HG03565 (cell line): Measurements from ENCODE around the gene SUV39H2.
"Not testable (repeated sequence)": the region's sequence is repeated elsewhere in the genome, so short reads cannot be mapped to it uniquely, and the experiment has no call there.

Source experiments
- ATAC-seq: cut with Tn5 transposase; IDR thresholded peaks from one replicate; pipeline ENCODE4 v1.9.1; 2021; ENCODE audit warnings: mild to moderate bottlenecking, moderate library complexity; ENCODE audit not compliant: unreplicated experiment

Gene SUV39H2, protein sequence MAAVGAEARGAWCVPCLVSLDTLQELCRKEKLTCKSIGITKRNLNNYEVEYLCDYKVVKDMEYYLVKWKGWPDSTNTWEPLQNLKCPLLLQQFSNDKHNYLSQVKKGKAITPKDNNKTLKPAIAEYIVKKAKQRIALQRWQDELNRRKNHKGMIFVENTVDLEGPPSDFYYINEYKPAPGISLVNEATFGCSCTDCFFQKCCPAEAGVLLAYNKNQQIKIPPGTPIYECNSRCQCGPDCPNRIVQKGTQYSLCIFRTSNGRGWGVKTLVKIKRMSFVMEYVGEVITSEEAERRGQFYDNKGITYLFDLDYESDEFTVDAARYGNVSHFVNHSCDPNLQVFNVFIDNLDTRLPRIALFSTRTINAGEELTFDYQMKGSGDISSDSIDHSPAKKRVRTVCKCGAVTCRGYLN

GRCh38 chr10:14878266-14879123 lies at the start of gene SUV39H2:
Gene SUV39H2 (plus strand): TSS chr10:14878866. CDS start chr10:14878889, 23 bp downstream.
- peak; percentile 88 for ATAC-seq

DNA sequence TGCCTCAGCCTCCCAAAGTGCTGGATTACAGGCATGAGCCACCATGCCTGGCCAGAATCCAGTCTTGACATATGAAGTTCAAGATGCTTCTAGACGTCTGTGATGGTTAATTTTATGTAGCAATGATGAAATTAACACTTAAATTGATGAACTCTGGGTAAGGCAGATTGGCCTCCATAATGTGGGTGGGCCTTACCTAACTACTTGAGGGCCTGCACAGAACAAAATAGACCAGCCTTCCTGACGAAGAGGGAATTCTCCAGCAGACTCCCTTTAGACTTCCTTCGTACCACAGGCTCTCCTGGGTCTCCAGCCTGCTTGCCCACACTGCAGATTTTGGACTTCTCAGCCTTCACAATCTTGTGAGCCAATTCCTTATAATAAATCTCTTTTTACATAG lies 45.6 kb upstream of the SUV39H2 start:
- ATAC-seq: no peak

DNA sequence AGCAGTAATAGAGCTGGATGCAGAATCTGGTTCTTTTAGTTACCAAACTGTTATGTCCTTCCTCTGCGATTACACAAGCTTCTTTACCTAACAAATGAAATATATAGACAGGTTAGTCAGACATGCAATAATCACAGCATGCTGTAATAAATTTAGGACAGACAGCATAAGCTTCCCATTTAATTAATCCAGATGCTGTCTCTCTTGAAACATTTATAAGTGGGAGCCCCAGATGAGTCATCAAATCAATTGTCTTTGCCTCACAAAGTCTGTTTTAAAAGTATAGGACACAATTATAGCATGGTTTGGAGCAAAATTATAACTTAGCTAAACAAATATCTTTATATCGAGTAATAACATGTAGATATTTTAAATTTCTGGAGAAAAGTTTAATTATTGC lies 42.5 kb upstream of the SUV39H2 start:
- ATAC-seq: no peak

DNA sequence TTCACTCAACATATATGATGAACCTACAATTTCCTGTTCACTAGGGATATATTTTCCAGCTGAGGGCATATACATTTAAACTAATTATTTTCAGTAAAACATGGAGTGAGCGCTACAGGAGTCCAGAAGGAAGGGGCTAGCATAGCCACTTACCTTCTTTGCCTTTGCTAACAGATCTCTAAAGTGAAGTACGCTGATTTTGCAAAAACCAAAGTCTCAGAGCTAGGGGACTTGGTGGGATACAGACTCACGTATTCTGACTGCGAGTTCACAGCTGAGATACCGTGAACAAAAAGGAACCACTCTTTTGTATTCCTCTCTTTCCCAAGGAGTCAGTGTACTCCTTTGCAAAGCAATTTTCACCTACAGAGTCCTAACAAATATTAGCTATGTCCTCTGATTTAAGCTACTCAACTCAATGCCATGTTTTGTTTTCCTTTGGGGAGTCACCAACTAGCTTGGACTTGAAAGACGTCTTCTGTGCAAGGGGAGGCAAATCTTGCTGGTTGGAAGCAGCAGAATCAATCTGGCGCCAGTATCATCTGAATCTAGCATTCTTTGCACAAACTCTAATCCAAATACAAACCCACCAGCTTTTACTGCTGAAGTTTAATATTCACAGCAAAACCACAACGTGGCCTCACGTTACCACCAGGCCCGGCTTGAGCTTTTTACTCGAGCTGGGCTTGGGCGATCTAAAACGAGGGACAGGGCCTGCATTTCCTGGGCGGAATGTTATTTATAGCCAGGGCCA lies 41.5 kb upstream of the SUV39H2 start:
- ATAC-seq: no peak

DNA sequence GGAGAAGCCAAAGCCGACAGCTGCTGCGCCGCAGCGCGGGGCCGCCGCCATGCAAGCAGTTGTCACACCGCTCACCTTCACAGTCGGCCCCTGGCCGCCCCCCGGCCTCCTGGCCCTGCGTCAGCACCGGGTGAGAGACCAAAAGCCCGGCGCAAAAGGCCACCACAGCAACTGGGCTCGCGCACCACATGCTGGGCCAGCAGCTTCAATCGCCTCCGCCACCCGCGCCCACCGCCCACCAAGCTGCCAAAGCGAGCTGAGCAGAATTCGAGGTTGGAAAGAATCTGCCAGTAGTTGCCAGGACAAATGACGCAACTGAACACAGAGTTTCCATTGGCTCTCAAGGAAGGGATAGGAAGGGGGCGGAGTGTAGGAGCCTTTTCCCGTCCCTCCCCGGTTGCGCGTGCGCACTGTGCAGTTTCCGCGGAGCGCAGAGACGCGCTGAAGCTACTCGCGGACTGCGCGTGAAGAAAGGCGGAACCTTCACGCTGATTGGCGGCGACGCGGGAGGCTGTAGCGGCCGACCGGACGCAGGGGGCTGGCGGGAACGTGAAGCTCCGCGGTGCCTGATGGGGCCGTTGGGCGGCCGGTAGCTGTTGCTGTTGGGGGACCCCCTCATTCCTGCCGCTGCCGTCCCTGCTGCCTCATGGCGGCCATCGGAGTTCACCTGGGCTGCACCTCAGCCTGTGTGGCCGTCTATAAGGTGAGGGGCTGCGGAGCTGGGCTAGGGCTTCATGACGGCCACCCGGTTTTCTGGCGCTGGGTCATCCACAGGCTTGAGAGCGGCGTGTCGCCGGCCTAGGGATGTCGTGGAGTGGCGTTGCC lies 40.7 kb upstream of the SUV39H2 start, which contains the start of the genes CDNF, HSPA14 and MSANTD7:
CDNF (minus strand) TSS at position 281 of the 825 bp plus-strand sequence; CDS start at position 190, 91 bp downstream.
HSPA14 (plus strand) TSS at position 550 of the 825 bp plus-strand sequence; CDS start at position 647, 97 bp downstream.
MSANTD7 (plus strand) TSS at position 550 of the 825 bp plus-strand sequence. CDS start 3,979 bp downstream, outside the sequence.
- peak; percentile 92 for ATAC-seq

- no peak for ATAC-seq
Observed at GRCh38 chr10:14838582-14839304, 39.9 kb upstream of the SUV39H2 start.

DNA sequence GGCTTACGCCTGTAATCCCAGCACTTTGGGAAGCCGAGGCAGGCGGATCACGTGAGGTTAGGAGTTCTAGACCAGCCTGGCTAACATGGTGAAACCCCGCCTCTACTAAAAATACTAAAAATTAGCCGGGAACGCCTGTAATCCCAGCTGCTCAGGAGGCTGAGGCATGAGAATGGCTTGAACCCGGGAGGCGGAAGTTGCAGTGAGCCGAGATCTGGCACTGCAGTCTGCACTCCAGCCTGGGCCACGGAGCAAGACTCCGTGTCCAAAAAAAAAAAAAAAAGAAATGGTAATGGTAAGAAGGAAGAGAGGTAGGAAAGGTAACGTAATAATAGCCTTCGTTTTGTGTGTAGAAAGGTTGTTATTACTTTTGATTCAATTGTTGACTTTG lies 39.4 kb upstream of the SUV39H2 start:
- ATAC-seq: no peak

DNA sequence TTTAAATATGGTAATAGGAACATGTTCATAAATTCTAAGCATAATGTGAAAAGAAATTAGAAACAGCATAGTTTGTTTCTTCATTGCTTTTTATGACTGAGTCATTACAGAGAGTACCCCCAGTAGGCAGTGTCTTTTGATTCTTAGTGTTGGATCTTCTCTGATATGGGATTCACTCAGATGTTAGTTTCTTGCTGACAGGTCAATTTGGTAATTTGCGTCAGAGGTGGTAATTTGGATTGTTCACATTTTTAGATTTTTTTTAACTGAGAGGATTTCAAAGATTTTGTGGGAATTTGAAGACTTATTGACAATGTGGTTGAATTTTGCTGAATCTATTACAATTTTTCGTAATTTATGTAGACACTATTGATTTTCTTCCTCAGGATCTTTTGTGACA lies 38.5 kb upstream of the SUV39H2 start:
- no peak for ATAC-seq

- ATAC-seq: no peak
Observed at GRCh38 chr10:14843327-14843988, 35.2 kb upstream of the SUV39H2 start.

DNA sequence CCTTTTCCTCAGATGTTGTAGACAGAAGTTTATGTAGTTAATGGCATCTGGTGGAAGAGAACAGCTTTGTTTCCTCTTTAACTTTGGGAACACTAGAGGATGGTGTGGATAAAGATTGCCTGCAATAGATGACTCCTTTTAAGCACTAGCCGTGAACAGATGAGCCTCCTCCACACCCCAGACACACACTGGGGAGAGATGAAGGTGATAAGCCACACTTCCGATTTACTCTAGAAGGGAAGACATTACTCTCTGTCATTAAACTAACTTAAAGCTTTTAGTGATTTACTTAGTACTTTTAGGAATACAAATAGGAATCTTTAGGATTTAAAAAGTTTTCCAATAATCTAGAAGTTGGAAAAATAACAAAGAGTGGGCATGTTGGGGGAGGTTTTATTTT lies 33.7 kb upstream of the SUV39H2 start:
- no peak for ATAC-seq

GRCh38 chr10:14852236-14852635 lies 26.4 kb upstream of the SUV39H2 start:
- no peak for ATAC-seq

GRCh38 chr10:14855453-14855852 lies 23.2 kb upstream of the SUV39H2 start:
- ATAC-seq: no peak

DNA sequence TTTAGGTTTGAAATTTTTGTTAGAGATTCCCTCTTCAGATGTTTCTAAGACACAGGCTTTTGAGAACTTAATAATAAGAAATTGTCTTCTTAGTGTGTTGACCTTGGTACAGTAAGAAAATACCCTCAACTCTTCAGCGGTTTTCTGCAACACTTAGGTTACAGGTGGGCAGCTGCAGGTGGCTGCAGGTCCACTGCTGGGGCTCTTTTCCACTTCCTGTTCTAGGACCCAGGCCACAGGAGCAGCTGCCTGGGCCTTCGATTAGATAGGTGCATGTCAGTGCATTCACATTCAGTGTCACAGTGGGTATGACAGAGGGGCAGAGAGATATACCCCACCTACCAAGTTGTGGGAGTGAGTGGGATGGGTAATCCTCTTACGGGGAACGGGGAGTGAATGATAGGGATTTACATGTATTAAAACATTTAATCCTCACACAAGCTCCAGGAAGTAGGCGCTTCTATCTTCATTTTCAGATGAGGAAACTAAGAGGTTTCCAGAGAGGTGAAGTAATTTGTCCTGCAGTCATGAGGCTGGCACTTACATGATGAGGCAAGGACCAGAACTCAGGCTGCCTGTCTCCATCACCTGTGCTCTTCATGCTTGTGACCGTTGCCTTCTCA lies 20.2 kb upstream of the SUV39H2 start:
- ATAC-seq: no peak

DNA sequence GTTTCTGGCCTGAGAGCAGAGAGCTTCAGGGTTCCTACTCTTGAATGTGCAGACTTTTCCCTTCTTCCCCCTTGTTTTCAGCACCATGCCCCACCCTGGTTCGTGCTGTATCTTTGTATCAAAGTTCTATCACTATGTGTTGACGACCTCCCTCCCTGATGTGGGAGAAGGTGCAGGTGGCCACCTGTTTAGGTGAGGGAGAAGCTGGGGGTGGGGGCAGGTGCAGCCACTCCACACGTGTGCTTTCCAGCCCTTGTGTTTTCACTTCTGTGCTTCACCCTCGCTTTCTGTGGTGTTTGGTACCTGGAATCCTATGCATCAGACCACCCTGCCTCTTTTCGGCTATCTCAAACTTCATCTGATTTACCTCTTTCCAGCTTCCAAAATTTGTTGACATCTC lies 19.6 kb upstream of the SUV39H2 start:
- ATAC-seq: no peak

DNA sequence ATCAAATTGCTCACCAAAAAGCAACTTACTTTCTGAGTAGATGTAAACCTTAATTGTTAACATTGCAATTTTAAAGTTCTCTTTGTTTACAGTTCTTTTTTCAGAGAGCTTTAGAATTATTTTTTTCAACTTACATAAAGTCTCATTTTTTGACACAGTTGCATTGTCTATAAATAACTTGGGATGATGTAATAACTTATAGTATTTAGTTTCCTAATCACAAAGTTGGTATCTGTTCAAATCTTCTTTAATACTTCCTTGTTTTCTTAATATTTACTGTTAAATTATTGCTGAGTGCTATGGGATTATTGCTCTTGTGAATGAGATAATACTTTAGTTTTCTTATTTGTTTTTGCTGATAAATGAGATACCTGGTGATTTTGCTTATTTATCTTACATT lies 18.9 kb upstream of the SUV39H2 start:
- ATAC-seq: no peak

DNA sequence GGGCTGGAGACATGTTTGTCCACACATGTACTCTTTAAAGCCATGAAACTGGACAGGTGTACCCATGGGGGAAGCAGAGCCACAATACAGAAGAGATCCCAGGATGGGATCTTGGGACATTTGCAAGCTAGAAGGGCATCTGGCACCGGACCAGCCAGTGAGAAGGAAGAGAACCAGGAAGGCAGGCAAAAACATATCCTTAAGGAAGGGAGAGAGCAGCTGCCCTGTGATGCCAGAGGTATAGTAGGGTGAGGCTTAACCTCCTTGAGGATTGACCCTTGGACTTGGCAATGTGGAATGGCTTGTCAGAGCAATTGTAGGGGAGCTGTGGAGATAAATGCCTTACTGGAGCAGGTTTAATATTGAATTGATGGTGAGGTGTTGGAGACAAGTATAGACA lies 17.9 kb upstream of the SUV39H2 start:
- ATAC-seq: no peak

DNA sequence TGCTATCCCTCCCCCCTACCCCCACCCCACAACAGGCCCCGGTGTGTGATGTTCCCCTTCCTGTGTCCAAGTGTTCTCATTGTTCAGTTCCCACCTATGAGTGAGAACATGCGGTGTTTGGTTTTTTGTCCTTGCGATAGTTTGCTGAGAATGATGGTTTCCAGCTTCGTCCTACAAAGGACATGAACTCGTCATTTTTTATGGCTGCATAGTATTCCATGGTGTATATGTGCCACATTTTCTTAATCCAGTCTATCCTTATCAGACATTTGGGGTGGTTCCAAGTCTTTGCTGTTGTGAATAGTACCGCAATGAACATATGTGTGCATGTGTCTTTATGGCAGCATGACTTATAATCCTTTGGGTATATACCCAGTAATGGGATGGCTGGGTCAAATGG lies 14.2 kb upstream of the SUV39H2 start:
- ATAC-seq: not testable (repeated sequence)

DNA sequence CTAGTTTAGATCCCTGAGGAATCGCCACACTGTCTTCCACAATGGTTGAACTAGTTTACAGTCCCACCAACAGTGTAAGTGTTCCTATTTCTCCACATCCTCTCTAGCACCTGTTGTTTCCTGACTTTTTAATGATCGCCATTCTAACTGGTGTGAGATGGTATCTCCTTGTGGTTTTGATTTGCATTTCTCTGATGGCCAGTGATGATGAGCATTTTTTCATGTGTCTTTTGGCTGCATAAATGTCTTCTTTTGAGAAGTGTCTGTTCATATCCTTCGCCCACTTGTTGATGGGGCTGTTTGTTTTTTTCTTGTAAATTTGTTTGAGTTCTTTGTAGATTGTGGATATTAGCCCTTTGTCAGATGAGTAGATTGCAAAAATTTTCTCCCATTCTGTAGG lies 13.8 kb upstream of the SUV39H2 start:
- ATAC-seq: not testable (repeated sequence)
